Tibial nerve (tissue), 4 donors: ENCODE data around the gene ALDH7A1.

ENCODE experiments used
- EP300 ChIP-seq, 2 donors: sonication (generic); formaldehyde crosslinking; IDR thresholded peaks; one replicate each; pipeline ENCODE4 v1.6.1; 2017; ENCODE audit warnings: antibody characterized with exemption in 2 of 2, mild to moderate bottlenecking in 1 of 2
- TF ChIP-seq, protein P1 (sequence below), 5 experiments: fragments of 200-600 bp in 3 of 5; fragments of 450-650 bp in 2 of 5; sonication (generic) in 3 of 5; IDR thresholded peaks; one replicate each; pipeline ENCODE4 v1.5.1; 2016 to 2019; ENCODE audit warnings: antibody characterized with exemption in 5 of 5, mild to moderate bottlenecking in 3 of 5, moderate library complexity in 2 of 5

DNA sequence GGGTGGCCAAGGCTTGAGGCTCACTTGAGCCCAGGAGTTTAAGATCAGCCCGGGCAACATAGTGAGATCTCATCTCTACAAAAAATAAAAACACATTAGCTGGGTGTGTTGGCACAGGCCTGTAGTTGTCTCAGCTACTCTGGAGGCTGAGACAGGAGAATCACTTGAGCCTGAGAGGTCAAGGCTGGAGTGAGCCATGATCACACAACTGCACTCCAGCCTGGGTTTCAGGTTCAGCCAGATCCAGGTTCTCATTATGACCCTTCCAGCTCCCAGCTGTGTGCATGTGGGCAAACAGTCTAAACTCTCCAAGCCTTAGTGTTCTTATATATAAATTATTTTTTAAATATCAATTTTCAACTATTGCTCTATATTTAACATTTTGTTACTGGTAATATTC is 67.9 kb downstream of the ALDH7A1 start:
- TF ChIP-seq EP300 (IDR thresholded peaks at IDR 0.05): no peak
- TF ChIP-seq, protein P1, sequence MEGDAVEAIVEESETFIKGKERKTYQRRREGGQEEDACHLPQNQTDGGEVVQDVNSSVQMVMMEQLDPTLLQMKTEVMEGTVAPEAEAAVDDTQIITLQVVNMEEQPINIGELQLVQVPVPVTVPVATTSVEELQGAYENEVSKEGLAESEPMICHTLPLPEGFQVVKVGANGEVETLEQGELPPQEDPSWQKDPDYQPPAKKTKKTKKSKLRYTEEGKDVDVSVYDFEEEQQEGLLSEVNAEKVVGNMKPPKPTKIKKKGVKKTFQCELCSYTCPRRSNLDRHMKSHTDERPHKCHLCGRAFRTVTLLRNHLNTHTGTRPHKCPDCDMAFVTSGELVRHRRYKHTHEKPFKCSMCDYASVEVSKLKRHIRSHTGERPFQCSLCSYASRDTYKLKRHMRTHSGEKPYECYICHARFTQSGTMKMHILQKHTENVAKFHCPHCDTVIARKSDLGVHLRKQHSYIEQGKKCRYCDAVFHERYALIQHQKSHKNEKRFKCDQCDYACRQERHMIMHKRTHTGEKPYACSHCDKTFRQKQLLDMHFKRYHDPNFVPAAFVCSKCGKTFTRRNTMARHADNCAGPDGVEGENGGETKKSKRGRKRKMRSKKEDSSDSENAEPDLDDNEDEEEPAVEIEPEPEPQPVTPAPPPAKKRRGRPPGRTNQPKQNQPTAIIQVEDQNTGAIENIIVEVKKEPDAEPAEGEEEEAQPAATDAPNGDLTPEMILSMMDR (IDR thresholded peaks at IDR 0.05): no peak
